ENCODE data around the gene EPHB1.
A peak's percentile ranks its signal among the peaks of the same experiment; 100 is the strongest.

The EPHB1 gene

GRCh38 chr3:135138776-135139175 lies 343.7 kb downstream of the EPHB1 start:
- DNase-seq = no peak

- no peak for DNase-seq
Observed at GRCh38 chr3:135140591-135140990, 345.5 kb downstream of the EPHB1 start.

GRCh38 chr3:135141160-135141559 lies 346.1 kb downstream of the EPHB1 start:
- DNase-seq = no peak

GRCh38 chr3:135141672-135142071 lies 346.6 kb downstream of the EPHB1 start:
- no peak for DNase-seq

- DNase-seq = no peak
Observed at GRCh38 chr3:135142530-135142929, 347.5 kb downstream of the EPHB1 start.

GRCh38 chr3:135143474-135143873 lies 348.4 kb downstream of the EPHB1 start:
- no peak for DNase-seq

GRCh38 chr3:135145581-135145980 lies 350.5 kb downstream of the EPHB1 start:
- DNase-seq = no peak

- DNase-seq = no peak
Observed at GRCh38 chr3:135147657-135148056, 352.6 kb downstream of the EPHB1 start.

- DNase-seq = no peak
Observed at GRCh38 chr3:135148398-135149020, 353.4 kb downstream of the EPHB1 start.

- DNase-seq = no peak
Observed at GRCh38 chr3:135149707-135150681, 354.9 kb downstream of the EPHB1 start.

GRCh38 chr3:135154186-135154585 lies 359.1 kb downstream of the EPHB1 start:
- DNase-seq = no peak

- peak; percentile 3 to 42 (median 26) for DNase-seq
Observed at GRCh38 chr3:135155228-135155627, 360.2 kb downstream of the EPHB1 start.

- no peak for DNase-seq
Observed at GRCh38 chr3:135155791-135156190, 360.7 kb downstream of the EPHB1 start.

GRCh38 chr3:135157045-135157740 lies 362.1 kb downstream of the EPHB1 start:
- no peak for DNase-seq

GRCh38 chr3:135158520-135158919 lies 363.5 kb downstream of the EPHB1 start:
- no peak for DNase-seq

GRCh38 chr3:135159681-135160247 lies 364.7 kb downstream of the EPHB1 start:
- DNase-seq = no peak

GRCh38 chr3:135161425-135161824 lies 366.4 kb downstream of the EPHB1 start:
- DNase-seq = no peak

GRCh38 chr3:135163701-135164100 lies 368.6 kb downstream of the EPHB1 start:
- no peak for DNase-seq

- DNase-seq = no peak
Observed at GRCh38 chr3:135165260-135165659, 370.2 kb downstream of the EPHB1 start.

GRCh38 chr3:135166266-135166825 lies 371.3 kb downstream of the EPHB1 start:
- DNase-seq = peak in 1 of 4 experiments; percentile 1

GRCh38 chr3:135168822-135169221 lies 373.8 kb downstream of the EPHB1 start:
- DNase-seq = no peak

GRCh38 chr3:135169651-135170050 lies 374.6 kb downstream of the EPHB1 start:
- no peak for DNase-seq

- DNase-seq = no peak
Observed at GRCh38 chr3:135170732-135171131, 375.7 kb downstream of the EPHB1 start.

Data from suppressor macrophage (primary cell).